HepG2 (cell line): ENCODE data around the gene SUN1. TPM values are rescaled to one million over a fixed set of nuclear protein-coding genes. Genes with fewer than 3 reads are reported as not detected.
A peak's percentile ranks its signal among the peaks of the same experiment; 100 is the strongest.

Experiments
- AHR ChIP-seq: IDR thresholded peaks from 2 replicates; pipeline ENCODE4 v1.6.1; 2018; ENCODE audit warnings: missing genetic modification reagents, missing compliant biosample characterization
- DR1 ChIP-seq: sonication (generic); formaldehyde crosslinking; IDR thresholded peaks from 2 replicates; pipeline ENCODE4 v1.8.0; 2021; ENCODE audit warnings: mild to moderate bottlenecking, missing genetic modification reagents, inconsistent platforms
- MATR3 ChIP-seq: sonication (generic); formaldehyde crosslinking; IDR thresholded peaks from 2 replicates; pipeline ENCODE4 v1.4.0; 2020; ENCODE audit warnings: missing genetic modification reagents
- MEIS1 ChIP-seq: sonication (generic); formaldehyde crosslinking; IDR thresholded peaks from 2 replicates; pipeline ENCODE4 v1.9.0; 2021; ENCODE audit warnings: mild to moderate bottlenecking, missing genetic modification reagents, moderate library complexity, borderline replicate concordance
- PATZ1 ChIP-seq: sonication (generic); formaldehyde crosslinking; IDR thresholded peaks from 2 replicates; pipeline ENCODE4 v1.4.0; 2020; ENCODE audit warnings: missing genetic modification reagents
- POGZ ChIP-seq: sonication (generic); formaldehyde crosslinking; IDR thresholded peaks from 2 replicates; pipeline ENCODE4 v1.4.0; 2020; ENCODE audit warnings: mild to moderate bottlenecking, missing genetic modification reagents
- PREB ChIP-seq: sonication (generic); formaldehyde crosslinking; IDR thresholded peaks from 2 replicates; pipeline ENCODE4 v1.4.0; 2020; ENCODE audit warnings: missing genetic modification reagents
- SIN3B ChIP-seq: fragments of 150-350 bp; IDR thresholded peaks from 2 replicates; pipeline ENCODE4 v1.6.1; 2014; ENCODE audit warnings: low read length
- SRSF1 ChIP-seq: fragments of 200-400 bp; formaldehyde crosslinking; optimal IDR thresholded peaks from 2 replicates; pipeline ENCODE3; 2017; ENCODE audit warnings: mild to moderate bottlenecking, low read depth, low read length, moderate library complexity
- ZBTB21 ChIP-seq: sonication (generic); formaldehyde crosslinking; IDR thresholded peaks from 2 replicates; pipeline ENCODE4 v1.4.0; 2020; ENCODE audit warnings: missing genetic modification reagents
- ZNF331 ChIP-seq: sonication (generic); formaldehyde crosslinking; IDR thresholded peaks from 2 replicates; pipeline ENCODE4 v1.4.0; 2020; ENCODE audit warnings: missing genetic modification reagents
- ZNF598 ChIP-seq: sonication (generic); formaldehyde crosslinking; IDR thresholded peaks from 2 replicates; pipeline ENCODE4 v1.5.1; 2020; ENCODE audit warnings: mild to moderate bottlenecking, missing genetic modification reagents, borderline replicate concordance
- ZNF850 ChIP-seq: sonication (generic); formaldehyde crosslinking; conservative IDR thresholded peaks from 2 replicates; pipeline ENCODE4 v1.9.0; 2021; ENCODE audit warnings: mild to moderate bottlenecking, missing genetic modification reagents
- ZNF878 ChIP-seq: sonication (generic); formaldehyde crosslinking; IDR thresholded peaks from 2 replicates; pipeline ENCODE4 v1.8.1; 2023; ENCODE audit warnings: mild to moderate bottlenecking, missing genetic modification reagents, moderate library complexity
- polyA plus RNA-seq, 8 experiments: library from polyadenylated mRNA; depleted of rRNA in 3 of 8; stranded (reverse) in 7 of 8; unstranded in 1 of 8; fragments of >200 nt; fragmentation: Illumina TruSeq in 4 of 8; extraction: Trizol in 4 of 8; gene quantifications; 2 replicates each; pipeline versions ENCODE4 v1.2.1 to v1.2.3, GENCODE V29; 2011 to 2016; ENCODE audit warnings: low read depth in 4 of 8, missing spikeins in 1 of 8, mixed read lengths in 1 of 8; ENCODE audit not compliant: insufficient read depth in 1 of 8
- total RNA-seq, 5 experiments: library from RNA; depleted of rRNA; stranded (reverse); fragments of >200 nt; fragmentation: Illumina TruSeq; extraction: Trizol; gene quantifications; 2 replicates each; pipeline ENCODE4 v1.2.3, GENCODE V29; 2016; ENCODE audit warnings: low read depth in 1 of 5
- TF ChIP-seq, protein P1 (sequence below): sonication (generic); formaldehyde crosslinking; IDR thresholded peaks from 2 replicates; pipeline ENCODE4 v1.5.0; 2020; ENCODE audit warnings: missing genetic modification reagents
- TF ChIP-seq, protein P2 (sequence below): sonication (generic); formaldehyde crosslinking; IDR thresholded peaks from 2 replicates; pipeline ENCODE4 v1.8.1; 2022; ENCODE audit warnings: low read depth, mild to moderate bottlenecking, missing genetic modification reagents

Gene SUN1
- total and polyA plus RNA-seq, 2 of the 13 experiments (the other 11 are each of a cell fraction or from before 2014, with no cell fraction given), result 47.0 to 126 TPM

- TF ChIP-seq ZNF331, result peak; percentile 64
- no peak for TF ChIP-seq ZNF850 (CRISPR knock-in tag)
- TF ChIP-seq ZNF598 (CRISPR knock-in tag), result peak; percentile 38; the same call in 1 of the 2 replicates
- TF ChIP-seq AHR (CRISPR knock-in tag), result peak; percentile 62; the same call in 1 of the 2 replicates
- TF ChIP-seq, protein P1, sequence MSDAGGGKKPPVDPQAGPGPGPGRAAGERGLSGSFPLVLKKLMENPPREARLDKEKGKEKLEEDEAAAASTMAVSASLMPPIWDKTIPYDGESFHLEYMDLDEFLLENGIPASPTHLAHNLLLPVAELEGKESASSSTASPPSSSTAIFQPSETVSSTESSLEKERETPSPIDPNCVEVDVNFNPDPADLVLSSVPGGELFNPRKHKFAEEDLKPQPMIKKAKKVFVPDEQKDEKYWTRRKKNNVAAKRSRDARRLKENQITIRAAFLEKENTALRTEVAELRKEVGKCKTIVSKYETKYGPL, result no peak
- TF ChIP-seq, protein P2, sequence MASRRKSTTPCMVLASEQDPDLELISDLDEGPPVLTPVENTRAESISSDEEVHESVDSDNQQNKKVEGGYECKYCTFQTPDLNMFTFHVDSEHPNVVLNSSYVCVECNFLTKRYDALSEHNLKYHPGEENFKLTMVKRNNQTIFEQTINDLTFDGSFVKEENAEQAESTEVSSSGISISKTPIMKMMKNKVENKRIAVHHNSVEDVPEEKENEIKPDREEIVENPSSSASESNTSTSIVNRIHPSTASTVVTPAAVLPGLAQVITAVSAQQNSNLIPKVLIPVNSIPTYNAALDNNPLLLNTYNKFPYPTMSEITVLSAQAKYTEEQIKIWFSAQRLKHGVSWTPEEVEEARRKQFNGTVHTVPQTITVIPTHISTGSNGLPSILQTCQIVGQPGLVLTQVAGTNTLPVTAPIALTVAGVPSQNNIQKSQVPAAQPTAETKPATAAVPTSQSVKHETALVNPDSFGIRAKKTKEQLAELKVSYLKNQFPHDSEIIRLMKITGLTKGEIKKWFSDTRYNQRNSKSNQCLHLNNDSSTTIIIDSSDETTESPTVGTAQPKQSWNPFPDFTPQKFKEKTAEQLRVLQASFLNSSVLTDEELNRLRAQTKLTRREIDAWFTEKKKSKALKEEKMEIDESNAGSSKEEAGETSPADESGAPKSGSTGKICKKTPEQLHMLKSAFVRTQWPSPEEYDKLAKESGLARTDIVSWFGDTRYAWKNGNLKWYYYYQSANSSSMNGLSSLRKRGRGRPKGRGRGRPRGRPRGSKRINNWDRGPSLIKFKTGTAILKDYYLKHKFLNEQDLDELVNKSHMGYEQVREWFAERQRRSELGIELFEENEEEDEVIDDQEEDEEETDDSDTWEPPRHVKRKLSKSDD (CRISPR knock-in tag), result peak; percentile 98
- TF ChIP-seq DR1 (CRISPR knock-in tag), result 0 out of 2 replicates have a peak, but pooled peaks have one; percentile 22
- peak; percentile 92 for TF ChIP-seq POGZ (CRISPR knock-in tag)
- 0 out of 2 replicates have a peak, but pooled peaks have one; percentile 42 for TF ChIP-seq SIN3B
- no peak for TF ChIP-seq ZBTB21
- TF ChIP-seq ZNF878 (CRISPR knock-in tag), result no peak
- no peak; the same call in 1 of the 2 replicates for TF ChIP-seq PATZ1 (CRISPR knock-in tag)
- TF ChIP-seq MEIS1, result no peak
- TF ChIP-seq SRSF1, result no peak
- TF ChIP-seq MATR3 (CRISPR knock-in tag), result no peak
- TF ChIP-seq PREB (CRISPR knock-in tag), result 0 out of 2 replicates have a peak, but pooled peaks have one; percentile 43
These were observed 44.0 kb downstream of the SUN1 start, which contains the start of gene GET4 (continued) for GRCh38 chr7:876077-876971.
